Measurements from ENCODE around the gene POLR2L.

GRCh38 chr11:844693-845644 is 2.6 kb upstream of the POLR2L start:
- TF ChIP-seq CTCF (IDR thresholded peaks at IDR 0.05) (no peak), POLR2AphosphoS5 (IDR thresholded peaks at IDR 0.05) (peak in 1 of 2 donors; percentile 84), POLR2A (IDR thresholded peaks at IDR 0.05) (peak in 1 of 4 donors; percentile 6)
